HG03175 (cell line): ENCODE measurements around the gene ZNF275.
"Not testable (repeated sequence)": the region's sequence is repeated elsewhere in the genome, so short reads cannot be mapped to it uniquely, and the experiment has no call there.

ENCODE experiments used
- ATAC-seq: cut with Tn5 transposase; IDR thresholded peaks from one replicate; pipeline ENCODE4 v1.9.1; 2021; ENCODE audit warnings: mild to moderate bottlenecking, moderate library complexity; ENCODE audit not compliant: unreplicated experiment

The ZNF275 gene

DNA sequence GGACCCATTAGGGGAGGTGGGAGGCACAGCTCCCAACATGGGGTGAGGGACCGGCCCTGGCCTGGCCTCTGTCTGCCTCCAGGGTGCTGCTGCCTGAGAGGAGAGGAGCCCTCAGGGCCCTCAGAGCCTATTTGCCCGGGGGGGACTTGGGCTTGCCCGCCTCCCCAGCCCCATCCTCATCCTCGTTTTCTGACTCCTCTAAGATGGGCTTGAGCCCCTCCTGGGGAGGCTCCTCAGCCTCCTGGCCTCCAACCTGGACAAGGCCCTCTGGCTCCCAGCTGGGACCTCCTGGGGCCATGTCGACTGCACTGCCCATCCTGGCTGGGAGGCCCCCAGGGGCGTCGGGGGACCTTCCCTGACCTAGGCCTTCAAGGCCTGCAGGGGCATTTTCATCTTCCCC, 15.1 kb upstream of the ZNF275 start:
- ATAC-seq: no peak

DNA sequence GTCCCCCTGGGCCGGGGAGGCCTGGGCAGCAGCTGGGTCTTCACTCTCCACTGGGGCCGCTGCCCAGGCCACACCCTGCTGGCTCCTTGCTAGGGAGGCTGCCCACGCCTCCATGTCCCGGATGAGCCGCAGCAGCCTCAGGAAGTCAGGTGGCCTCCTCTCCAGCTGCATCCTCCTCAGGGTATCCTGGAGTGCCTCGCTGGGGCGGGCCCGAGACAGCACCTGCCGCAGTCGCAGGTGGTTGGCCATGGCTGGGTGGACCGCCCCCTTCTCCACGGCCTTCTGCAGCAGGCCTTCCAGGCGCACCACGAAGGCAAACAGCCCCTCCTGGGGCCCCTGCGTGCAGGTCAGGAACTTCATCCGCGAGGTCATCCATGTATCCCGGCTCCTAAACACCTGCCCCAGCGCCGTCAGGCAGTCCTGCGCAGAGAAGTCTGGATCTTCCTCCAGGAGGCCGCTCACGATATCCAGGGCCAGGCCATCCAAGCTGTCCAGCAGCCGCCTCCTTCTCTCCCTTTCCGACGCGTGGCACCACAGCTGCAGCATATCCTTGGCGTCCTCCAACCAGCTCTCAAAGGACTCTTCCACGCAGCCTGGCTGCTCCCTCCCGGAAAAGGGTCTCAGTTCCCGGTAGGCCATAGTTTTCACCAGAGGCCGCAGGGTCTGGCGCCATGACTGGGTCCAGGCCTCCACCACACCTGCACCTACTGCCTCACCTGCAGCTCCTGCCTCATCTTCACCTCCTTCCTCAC, 14.5 kb upstream of the ZNF275 start:
- no peak for ATAC-seq

DNA sequence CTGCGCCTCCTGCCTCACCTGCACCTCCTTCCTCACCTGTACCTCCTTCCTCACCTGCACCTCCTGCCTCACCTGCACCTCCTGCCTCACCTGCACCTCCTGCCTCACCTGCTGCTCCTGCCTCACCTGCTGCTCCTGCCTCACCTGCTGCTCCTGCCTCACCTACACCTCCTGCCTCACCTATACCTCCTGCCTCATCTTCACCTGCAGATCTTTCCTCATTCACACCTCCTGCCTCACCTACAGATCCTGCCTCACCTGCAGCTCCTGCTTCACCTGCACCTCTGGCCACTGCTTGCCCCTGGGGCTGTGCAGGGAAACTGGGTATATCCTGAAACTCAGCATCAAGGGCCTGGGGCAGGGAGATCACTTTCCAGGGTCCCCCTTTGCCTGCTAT, 13.9 kb upstream of the ZNF275 start:
- not testable (repeated sequence) for ATAC-seq

DNA sequence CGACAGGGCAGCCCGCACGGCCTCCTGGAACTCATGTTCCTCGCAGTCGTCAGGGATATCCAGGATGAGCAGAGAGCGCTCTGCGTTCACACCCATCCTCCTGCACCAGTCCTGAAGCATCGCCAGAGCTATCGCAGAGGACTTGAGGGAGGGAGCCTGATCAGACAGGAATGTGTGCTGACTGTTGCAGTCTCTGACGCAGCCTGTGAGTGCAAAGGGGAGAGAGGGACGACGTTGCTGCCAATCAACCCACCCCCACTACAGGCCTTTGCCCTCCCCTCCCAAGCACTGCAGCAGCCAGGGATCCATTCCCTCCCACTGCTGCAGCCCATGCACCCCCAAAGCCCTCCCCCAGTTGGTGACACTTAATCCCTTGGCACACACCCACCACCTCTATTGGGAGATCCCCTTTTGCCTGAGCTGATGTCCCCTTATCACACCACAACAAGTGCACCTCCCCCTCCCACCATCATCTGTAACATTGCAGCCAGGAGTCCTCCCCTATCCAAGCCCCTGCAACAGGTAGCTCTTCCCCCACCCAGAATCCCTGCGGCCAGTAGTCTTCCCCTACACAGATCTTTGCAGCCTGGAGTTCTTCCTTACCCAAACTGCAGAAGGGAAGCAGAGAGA, 13.3 kb upstream of the ZNF275 start:
- ATAC-seq: no peak

DNA sequence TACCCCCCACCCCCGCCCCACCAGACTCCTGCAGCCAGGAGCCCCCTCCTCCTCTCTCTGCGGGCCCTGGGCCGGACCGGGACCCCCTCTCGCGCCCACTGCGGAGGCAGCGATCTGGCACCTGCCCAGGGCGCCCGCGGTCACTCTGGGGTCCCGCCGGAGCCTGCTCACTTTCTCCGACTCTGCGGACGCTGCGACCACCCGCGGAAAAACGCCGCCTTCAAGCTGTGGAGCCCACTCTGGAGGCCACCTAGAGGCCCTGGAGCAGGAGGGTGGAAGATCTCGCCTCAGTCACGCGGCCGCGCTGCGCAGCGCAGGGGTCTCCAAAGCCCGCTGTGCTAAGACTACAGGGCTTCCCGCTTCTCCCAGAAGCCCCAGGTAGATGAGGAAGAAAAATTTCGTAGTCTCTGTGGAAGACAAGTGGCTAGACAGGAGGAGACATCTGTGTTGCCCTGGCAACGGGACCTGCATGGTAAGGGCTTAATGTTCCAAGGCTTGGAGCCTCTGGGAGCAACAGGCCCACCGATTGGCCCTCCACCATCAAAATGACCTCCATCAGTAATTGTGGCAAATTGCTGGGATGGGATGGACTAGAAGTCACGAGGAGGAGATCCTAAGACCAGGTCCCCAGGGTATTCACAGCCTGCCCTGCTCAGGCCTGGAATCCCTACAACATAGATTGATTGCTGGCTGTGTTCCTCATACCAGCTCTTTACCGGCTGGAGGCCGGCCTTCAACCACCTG, 12.4 kb upstream of the ZNF275 start, which contains the start of gene PNMA6F:
Gene PNMA6F (minus strand): TSS at position 387 of the 744 bp plus-strand sequence. CDS start 1,093 bp downstream, outside the sequence.
- ATAC-seq: no peak

DNA sequence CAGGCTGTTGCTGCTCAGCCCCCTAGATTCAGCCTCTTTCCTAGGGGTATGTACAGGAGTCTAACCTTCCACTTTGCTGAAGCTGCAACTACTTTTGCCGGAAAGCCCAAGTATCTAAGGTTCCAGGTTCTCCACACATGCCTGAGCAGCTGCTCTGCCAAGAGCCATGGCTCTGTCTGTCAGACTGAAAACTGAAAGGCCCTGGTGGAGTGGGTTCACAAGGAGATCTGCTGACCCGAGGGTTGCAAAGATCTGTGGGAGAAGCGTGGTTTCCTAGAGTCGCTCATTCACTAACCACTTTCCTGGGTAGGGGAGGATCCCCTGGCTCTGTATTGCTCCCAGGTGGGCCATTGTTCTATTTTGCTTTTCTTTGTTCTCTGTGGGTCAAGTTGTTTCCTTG, 6.4 kb upstream of the ZNF275 start:
- ATAC-seq: no peak

DNA sequence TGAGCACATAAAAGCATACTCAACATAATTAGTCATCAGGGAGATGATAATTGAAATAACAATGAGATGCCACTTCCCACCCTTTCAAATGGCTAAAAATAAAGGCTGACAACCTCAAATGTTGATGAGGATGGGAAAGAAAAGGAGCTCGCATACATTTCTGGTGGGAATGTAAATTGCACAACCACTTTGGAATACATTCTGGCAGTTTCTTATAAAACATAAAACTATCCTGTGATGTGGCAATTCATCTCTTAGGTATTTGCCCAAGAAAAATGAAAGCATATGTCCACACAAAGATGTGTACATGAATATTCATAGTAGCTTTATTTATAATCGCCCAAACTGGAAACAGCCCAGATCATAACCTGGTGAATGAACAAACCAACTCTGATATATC, 687 bp upstream of the ZNF275 start:
- no peak for ATAC-seq

DNA sequence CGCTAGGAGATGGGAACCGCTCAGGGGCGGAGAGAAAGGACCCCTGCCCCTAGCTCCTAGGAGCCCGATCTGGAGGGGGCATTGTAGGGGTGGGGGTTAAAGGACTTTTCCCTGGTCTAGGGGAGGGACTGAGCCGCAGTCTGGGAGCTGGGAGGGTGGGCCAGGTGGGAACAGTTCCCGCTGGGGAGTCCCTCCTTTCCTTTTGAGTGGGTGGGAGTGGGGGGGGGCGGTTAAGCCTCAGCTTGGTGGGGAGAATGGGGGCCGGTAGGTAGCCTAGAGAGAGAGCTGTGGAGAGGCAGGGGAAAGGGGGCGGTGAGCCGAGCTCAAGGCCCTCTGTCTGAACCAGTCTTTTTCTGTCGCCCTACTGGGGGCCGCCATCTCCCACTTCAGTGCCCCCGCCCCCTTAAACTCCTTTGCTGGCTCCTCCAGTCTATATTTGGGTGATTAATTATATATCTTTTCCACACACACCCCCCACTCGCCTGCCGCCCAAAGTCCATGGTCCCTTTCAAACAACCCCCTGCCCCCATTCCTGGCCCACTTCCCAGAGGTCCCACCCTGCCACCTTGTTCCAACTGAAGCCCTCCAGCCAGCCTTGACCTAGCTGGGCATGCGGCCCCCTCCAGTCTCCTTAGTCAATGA, 822 bp downstream of the ZNF275 start:
- ATAC-seq: no peak

DNA sequence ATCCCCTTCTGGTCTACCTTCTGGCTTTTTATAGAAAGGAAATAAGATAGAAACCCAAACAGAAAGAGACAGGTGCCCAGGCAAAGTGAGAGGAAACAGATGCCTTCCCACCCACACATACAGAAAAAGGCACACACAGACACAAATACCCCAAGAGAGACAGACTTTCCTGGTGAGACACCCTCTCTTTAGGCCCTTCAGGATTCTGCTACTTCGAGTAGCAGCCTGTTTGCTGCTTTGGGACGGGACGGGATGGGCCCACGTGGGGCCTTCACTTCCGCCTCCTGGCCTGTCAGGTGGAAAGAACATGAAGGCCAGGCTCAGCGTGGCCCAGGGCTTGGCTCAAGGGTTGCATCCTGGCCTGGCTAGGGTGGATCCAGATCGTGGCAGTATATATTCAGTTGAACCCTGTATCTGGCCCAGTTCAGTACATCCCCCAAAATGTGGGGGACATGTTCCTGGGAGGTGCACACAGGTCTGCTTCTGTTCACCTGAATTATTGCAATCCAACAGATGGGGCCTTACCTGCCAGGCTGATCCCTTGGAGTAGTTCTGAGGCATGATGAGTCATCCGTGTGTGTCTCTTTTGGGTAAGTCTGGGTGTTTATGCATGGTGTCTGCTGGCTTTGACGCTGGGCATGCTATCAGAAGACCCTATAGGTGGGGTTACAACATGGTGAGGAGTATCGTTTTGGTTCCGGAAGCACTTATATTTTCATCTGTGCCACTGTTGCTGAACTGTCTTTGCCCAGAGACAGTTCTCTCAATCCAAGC, 2.4 kb downstream of the ZNF275 start:
- no peak for ATAC-seq

DNA sequence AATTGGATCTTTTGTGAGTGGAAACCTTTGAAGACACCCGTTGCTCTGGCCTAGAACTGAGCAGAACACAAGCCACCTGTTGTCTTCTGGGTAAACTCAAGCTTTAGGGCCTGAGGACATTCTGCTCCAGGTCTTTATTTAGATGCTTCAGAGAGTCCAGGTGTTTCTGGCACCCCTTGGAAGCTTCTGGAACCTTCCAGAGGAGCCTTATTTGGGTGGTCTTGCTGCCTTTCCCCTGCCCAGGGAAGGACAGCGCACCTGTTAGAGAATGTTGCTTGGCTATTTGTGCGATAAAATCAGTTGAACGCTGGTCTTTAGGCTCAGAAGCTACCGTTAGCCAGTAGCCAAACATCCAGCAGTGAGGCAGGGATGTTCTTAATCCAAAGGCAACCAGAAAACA, 3.0 kb downstream of the ZNF275 start:
- no peak for ATAC-seq

DNA sequence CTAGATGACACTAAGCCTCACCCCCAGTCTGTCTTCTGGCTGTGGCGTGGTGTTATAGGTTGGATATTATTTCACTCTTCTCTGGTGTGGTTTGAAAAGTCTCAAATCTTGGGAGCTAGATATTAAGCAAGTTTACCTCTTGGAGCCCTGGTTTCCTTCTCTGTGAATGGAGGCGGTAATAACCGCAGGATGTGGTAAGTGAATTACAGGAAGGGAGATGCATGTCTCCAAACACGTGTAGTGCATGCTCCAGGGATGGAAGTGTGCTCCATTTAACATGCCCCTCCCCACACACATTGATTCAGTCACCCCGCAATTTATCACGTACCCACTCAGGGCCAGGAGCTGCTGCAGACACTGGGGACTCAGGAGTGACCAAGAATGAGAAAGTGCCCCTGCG, 4.9 kb downstream of the ZNF275 start:
- no peak for ATAC-seq

DNA sequence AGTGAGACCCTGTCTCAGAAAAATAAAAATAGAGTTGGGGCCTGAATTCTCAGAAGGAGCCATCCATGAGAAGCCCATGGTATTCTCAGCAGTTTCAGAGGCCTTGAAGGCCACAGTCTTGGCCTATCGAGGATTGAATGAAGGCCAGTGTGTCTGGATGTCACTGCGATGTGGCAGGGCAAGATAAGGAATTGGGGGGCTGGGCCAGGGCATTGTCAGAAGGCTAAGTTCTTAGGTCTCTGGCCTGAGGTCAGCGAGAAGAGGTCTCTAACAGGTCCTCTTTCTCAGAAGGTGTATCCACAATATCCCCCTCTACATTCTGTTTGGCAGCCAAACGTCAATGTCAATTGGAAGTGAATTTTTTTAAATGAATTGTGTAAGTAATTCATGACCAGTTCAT, 5.7 kb downstream of the ZNF275 start:
- no peak for ATAC-seq

DNA sequence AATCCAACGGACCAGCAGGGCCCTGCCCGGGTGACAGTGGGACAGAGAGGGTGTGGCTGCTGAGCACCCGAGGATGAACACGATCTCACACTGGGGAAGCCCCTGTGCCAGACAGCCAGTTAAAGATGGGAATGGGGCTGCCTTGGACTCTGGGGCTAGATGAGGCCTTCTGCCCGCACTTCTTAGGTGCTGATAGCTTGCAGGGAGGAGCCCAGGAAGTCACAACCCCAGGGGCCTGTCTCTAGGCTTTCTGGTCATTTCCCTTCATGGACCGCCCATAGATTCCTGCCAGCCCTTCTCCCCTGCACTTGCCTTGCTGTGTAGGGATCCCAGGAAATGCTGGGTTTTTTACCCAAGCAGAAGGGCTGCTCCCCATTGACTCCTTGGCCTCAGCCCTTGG, 6.2 kb downstream of the ZNF275 start:
- ATAC-seq: no peak

DNA sequence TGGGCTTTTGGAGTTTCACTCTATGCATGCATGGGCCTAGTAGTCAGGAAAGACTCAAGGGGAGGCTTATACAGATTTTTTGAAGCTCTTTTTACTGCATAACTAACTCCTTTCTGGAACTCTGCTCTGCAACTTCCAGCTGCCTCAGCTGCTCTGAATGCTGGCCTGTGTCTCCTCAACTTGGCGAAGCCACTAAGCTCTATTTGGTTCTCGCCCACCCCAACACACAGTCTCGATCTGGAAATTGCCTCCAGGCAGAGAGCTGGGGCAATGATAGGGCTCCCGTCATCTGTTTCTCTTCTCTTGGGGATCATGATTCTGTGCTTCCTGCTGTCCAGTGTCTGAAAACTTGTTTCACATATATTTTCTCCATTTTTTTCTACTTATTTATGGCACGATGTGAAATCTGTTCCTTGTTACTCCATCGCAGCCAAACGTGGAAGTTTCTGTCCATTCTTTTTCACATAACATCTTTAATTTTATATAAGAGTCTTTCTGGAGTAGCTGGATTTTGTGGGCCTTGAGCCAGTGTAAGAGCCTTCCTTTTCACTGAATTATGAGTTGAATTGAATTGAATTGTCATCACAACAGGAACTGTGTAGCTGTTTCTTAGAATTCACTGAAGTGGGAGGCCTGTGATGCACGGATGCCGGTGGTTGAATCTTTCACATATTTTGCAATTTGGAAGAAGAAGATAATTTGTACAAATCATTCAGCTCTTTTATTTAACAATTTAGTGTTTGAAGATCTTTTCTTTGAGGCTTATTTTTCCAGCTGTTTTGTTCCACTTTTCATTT, 9.0 kb downstream of the ZNF275 start:
- no peak for ATAC-seq

DNA sequence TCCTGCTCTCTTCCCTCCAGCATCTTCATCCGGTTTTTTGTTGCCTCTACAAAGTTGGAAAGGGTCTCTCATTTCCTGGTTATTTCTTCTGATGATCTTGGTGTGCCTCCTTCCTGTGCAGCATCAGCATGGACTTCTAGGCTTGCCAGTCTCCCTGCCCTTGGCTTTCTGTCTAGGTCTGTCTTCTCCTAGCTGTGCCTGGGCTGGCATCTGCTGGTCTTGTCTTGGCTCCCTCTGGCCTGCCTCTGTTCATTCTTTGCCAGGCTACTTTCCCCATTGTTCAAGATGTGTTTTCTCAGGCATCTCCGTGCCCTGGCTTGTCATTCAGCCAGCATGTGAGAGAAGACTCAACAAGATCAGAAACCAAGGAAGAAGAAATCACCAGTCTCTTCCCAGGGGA, 9.7 kb downstream of the ZNF275 start:
- ATAC-seq: no peak

DNA sequence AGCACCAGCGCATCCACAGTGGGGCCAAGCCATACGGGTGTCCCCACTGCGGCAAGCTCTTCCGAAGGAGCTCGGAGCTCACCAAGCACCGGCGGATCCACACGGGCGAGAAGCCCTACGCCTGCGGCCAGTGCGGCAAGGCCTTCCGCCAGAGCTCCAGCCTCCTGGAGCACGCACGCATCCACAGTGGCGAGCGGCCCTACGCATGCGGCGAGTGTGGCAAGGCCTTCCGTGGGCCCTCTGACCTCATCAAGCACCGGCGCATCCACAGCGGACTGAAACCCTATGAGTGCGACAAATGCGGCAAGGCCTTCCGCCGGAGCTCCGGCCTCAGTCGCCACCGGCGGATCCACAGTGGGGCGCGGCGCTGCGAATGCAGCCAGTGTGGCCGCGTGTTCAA, 13.6 kb downstream of the ZNF275 start:
- no peak for ATAC-seq

DNA sequence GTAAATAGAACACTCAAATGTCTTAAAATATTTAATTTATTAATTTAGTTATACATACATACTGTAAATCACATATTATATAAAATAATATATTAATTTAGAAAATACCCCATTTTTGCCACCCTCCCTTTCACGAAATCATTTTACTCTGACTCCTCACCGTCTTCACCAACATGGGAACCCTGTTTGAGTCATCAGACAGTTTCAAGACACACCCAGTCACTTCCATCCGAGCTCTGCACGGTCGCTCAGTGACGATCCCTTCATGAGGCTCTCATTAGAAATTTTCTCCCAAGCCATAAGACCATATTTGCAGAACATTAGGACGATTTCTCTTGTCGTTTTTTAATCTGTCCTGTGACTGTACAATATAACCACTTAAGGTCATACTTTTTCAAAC, 14.5 kb downstream of the ZNF275 start:
- no peak for ATAC-seq

DNA sequence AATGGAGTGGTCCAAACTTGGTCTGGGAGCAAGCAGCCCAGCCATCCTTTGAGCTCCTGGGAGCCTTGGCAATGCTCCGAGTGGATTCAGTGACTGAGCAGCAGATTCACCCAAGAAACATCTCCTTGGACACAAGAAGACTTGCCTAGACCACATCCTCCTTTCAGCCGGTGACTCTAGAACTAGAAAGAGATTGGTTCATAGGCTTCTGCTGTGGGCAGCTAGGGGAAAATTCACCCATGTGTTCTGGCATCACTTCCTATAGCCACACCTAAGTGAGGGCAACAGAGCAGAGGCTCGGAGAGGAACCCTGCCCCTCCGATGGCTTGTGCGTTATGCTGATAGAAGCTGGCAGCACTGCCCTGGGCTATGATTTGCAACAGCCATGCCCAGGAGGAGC, 16.0 kb downstream of the ZNF275 start:
- no peak for ATAC-seq

DNA sequence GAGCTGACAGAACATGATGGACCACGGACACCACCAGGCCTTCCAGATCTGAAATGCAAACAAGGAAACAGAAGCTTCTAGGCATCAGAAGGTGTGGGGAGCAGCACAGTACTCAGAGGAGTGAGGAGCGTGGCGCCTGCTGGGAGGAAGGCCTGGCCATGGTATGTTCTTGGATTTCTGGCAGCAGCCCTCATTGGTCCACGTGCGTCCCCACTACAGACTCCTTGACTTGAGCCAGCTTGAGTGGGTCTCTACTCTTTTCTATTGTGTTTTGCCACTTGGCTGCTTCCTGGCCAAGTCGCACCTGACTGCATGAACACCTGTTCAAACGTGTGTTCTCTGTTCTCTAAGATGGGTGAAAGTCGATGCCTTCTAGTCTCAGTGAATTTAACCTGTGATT, 18.0 kb downstream of the ZNF275 start:
- no peak for ATAC-seq

DNA sequence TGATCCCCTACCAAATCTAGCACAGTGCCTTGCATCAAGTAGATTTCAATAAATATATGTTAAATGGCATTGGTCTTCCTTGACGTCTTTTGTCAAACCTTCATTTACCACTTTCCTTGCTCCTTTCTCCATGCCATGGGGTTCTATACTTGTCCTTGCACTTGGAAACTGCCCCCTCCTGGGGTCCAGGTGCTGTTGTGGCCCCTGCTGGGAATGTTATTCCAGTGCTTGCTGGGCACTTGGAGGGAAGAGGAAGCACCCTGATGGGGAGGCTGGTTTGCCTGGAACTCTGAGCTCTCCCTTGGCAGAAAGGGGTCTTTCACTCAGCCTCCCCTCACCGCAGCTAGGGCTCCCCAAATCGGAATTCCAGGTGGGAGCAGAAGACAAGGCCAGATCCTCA, 18.9 kb downstream of the ZNF275 start:
- ATAC-seq: no peak
